Mammary epithelial cell (primary cell): ENCODE measurements around the gene STK39.

ENCODE experiments used
- EZH2 ChIP-seq: IDR thresholded peaks from 2 replicates; pipeline ENCODE4 v1.6.1; 2012; ENCODE audit warnings: low read length, inconsistent platforms, borderline replicate concordance
- TF ChIP-seq, protein P1 (sequence below), 2 donors: IDR thresholded peaks in 1 of 2; conservative IDR thresholded peaks in 1 of 2; 2 replicates each; pipeline ENCODE4 v1.5.1; 2011 to 2012; ENCODE audit warnings: inconsistent platforms in 2 of 2, low read length in 2 of 2, mild to moderate bottlenecking in 2 of 2, control low read depth in 1 of 2, low read depth in 1 of 2; ENCODE audit not compliant: insufficient read depth in 1 of 2; ENCODE audit errors: extremely low read depth in 1 of 2

DNA sequence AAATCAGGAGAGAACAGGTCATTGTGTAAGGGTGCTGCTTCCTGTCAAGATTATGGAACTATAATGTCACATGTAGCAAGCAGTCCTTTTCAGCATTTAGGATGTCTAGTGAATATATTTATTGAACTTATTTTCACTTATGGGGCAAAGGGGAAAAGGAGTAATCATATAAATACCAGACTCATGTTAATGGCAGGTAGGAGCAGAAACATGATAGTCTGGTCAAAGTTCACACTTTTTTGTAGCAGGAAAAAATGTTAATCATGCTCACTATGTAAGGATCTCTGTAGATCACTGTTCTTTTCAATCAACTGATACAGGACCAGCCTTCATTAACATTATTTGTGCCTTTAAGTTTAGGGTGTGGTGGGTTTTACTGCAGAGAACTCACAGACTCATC, 219.0 kb downstream of the STK39 start:
- no peak for TF ChIP-seq EZH2
- TF ChIP-seq, protein P1, sequence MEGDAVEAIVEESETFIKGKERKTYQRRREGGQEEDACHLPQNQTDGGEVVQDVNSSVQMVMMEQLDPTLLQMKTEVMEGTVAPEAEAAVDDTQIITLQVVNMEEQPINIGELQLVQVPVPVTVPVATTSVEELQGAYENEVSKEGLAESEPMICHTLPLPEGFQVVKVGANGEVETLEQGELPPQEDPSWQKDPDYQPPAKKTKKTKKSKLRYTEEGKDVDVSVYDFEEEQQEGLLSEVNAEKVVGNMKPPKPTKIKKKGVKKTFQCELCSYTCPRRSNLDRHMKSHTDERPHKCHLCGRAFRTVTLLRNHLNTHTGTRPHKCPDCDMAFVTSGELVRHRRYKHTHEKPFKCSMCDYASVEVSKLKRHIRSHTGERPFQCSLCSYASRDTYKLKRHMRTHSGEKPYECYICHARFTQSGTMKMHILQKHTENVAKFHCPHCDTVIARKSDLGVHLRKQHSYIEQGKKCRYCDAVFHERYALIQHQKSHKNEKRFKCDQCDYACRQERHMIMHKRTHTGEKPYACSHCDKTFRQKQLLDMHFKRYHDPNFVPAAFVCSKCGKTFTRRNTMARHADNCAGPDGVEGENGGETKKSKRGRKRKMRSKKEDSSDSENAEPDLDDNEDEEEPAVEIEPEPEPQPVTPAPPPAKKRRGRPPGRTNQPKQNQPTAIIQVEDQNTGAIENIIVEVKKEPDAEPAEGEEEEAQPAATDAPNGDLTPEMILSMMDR (conservative IDR thresholded peaks at IDR 0.05 in 1 of 2, IDR thresholded peaks at IDR 0.05 in 1 of 2; ENCODE audit: extremely low read depth in 1 of 2, insufficient read depth in 1 of 2, low read depth in 1 of 2, low read length in 2 of 2) = no peak
